Measurements from ENCODE around the gene ZC2HC1B.

The ZC2HC1B gene, protein sequence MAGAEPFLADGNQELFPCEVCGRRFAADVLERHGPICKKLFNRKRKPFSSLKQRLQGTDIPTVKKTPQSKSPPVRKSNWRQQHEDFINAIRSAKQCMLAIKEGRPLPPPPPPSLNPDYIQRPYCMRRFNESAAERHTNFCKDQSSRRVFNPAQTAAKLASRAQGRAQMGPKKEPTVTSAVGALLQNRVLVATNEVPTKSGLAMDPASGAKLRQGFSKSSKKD

GRCh38 chr6:143864234-143864633 lies at the start of gene ZC2HC1B:
TSS of gene ZC2HC1B (plus strand) at chr6:143864474. CDS start at chr6:143864540, 66 bp downstream.
- H3K27ac ChIP-seq (ENCODE audit: low read depth, low read length), result peak within 1 kb of the TSS; percentile 46

DNA sequence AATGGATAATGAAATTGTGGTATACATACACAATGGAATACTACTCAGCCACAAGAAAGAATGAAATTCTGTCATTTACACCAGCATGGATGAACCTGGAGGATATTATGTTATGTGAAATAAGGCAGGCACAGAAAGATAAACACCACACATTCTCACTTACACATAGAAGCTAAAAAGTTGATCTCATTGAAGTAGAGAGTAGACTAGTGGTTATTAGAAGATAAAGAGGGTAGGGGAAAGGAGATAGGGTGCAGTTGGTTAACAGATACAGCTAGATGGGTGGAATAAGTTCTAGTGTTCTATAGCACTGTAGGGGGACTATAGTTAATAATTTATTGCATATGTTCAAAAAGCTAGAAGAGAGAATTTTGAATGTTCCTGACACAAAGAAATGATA lies 46.7 kb upstream of the ZC2HC1B start:
- Histone ChIP-seq H3K4me1 (ENCODE audit: control insufficient read depth, insufficient read depth, low read length) (no peaks in the 10 kb centered on the region), H3K4me3 (ENCODE audit: low read length) (no peak overlapping the region), H3K9ac (ENCODE audit: low read length) (no peak overlapping the region), H3K27ac (ENCODE audit: low read depth, low read length) (no peak overlapping the region), H3K36me3 (ENCODE audit: control insufficient read depth, insufficient read depth, low read length) (no peaks in the 10 kb centered on the region), H3K27me3 (ENCODE audit: control insufficient read depth, insufficient read depth, low read length) (no peaks in the 10 kb centered on the region)

More at GRCh38 chr6:143864234-143864633, at the start of gene ZC2HC1B:
- Histone ChIP-seq H3K36me3 (ENCODE audit: control insufficient read depth, insufficient read depth, low read length) (no peaks in the 10 kb centered on the region), H3K4me3 (ENCODE audit: low read length) (no peak within 1 kb of the TSS), H3K9ac (ENCODE audit: low read length) (no peak within 1 kb of the TSS), H3K27me3 (ENCODE audit: control insufficient read depth, insufficient read depth, low read length) (no peaks in the 10 kb centered on the region), H3K4me1 (ENCODE audit: control insufficient read depth, insufficient read depth, low read length) (peaks cover 7% of the 10 kb centered on the region)

- Histone ChIP-seq H3K9ac (ENCODE audit: low read length) (no peak overlapping the region), H3K27me3 (ENCODE audit: control insufficient read depth, insufficient read depth, low read length) (no peaks in the 10 kb centered on the region), H3K36me3 (ENCODE audit: control insufficient read depth, insufficient read depth, low read length) (no peaks in the 10 kb centered on the region), H3K4me1 (ENCODE audit: control insufficient read depth, insufficient read depth, low read length) (no peaks in the 10 kb centered on the region), H3K27ac (ENCODE audit: low read depth, low read length) (no peak overlapping the region), H3K4me3 (ENCODE audit: low read length) (no peak overlapping the region)
Observed at GRCh38 chr6:143821359-143821758, 42.9 kb upstream of the ZC2HC1B start.

GRCh38 chr6:143822584-143823024 lies 41.7 kb upstream of the ZC2HC1B start:
- no peaks in the 10 kb centered on the region for H3K36me3 ChIP-seq (ENCODE audit: control insufficient read depth, insufficient read depth, low read length)
- no peak overlapping the region for H3K9ac ChIP-seq (ENCODE audit: low read length)
- no peak overlapping the region for H3K27ac ChIP-seq (ENCODE audit: low read depth, low read length)
- H3K27me3 ChIP-seq (ENCODE audit: control insufficient read depth, insufficient read depth, low read length), result no peaks in the 10 kb centered on the region
- no peak overlapping the region for H3K4me3 ChIP-seq (ENCODE audit: low read length)
- H3K4me1 ChIP-seq (ENCODE audit: control insufficient read depth, insufficient read depth, low read length), result no peaks in the 10 kb centered on the region

- H3K36me3 ChIP-seq (ENCODE audit: control insufficient read depth, insufficient read depth, low read length), result no peaks in the 10 kb centered on the region
- no peaks in the 10 kb centered on the region for H3K27me3 ChIP-seq (ENCODE audit: control insufficient read depth, insufficient read depth, low read length)
- H3K9ac ChIP-seq (ENCODE audit: low read length), result no peak overlapping the region
- no peak overlapping the region for H3K4me3 ChIP-seq (ENCODE audit: low read length)
- H3K27ac ChIP-seq (ENCODE audit: low read depth, low read length), result no peak overlapping the region
- H3K4me1 ChIP-seq (ENCODE audit: control insufficient read depth, insufficient read depth, low read length), result no peaks in the 10 kb centered on the region
Observed at GRCh38 chr6:143823548-143823947, 40.7 kb upstream of the ZC2HC1B start.

GRCh38 chr6:143828572-143828971 lies 35.7 kb upstream of the ZC2HC1B start:
- Histone ChIP-seq H3K27me3 (ENCODE audit: control insufficient read depth, insufficient read depth, low read length) (no peaks in the 10 kb centered on the region), H3K4me3 (ENCODE audit: low read length) (no peak overlapping the region), H3K4me1 (ENCODE audit: control insufficient read depth, insufficient read depth, low read length) (no peaks in the 10 kb centered on the region), H3K27ac (ENCODE audit: low read depth, low read length) (no peak overlapping the region), H3K36me3 (ENCODE audit: control insufficient read depth, insufficient read depth, low read length) (no peaks in the 10 kb centered on the region), H3K9ac (ENCODE audit: low read length) (no peak overlapping the region)

GRCh38 chr6:143836150-143836549 lies 28.1 kb upstream of the ZC2HC1B start:
- no peaks in the 10 kb centered on the region for H3K36me3 ChIP-seq (ENCODE audit: control insufficient read depth, insufficient read depth, low read length)
- H3K27me3 ChIP-seq (ENCODE audit: control insufficient read depth, insufficient read depth, low read length), result no peaks in the 10 kb centered on the region
- H3K4me1 ChIP-seq (ENCODE audit: control insufficient read depth, insufficient read depth, low read length), result no peaks in the 10 kb centered on the region
- no peak overlapping the region for H3K27ac ChIP-seq (ENCODE audit: low read depth, low read length)
- H3K9ac ChIP-seq (ENCODE audit: low read length), result no peak overlapping the region
- H3K4me3 ChIP-seq (ENCODE audit: low read length), result no peak overlapping the region

DNA sequence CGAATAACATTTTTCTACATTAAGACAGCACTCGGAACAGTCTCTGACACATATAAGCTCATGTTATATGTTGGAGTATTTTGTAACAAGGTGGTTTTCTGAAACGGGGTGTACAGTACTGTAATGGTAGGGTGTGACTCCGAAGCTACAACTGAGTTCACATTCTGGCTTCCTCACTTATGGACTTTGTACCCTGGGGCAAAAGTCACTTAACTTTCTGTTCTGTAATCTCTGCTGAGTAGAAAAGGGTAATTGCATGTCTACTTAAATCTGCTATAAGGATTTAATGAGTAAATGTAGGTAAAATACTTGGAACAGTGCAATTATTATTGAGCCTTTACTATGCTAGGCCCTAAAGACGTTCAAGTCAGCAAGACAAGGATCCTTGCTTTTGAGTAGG lies 25.9 kb upstream of the ZC2HC1B start:
- H3K36me3 ChIP-seq (ENCODE audit: control insufficient read depth, insufficient read depth, low read length), result no peaks in the 10 kb centered on the region

GRCh38 chr6:143839196-143839595 lies 25.1 kb upstream of the ZC2HC1B start:
- Histone ChIP-seq H3K36me3 (ENCODE audit: control insufficient read depth, insufficient read depth, low read length) (no peaks in the 10 kb centered on the region), H3K9ac (ENCODE audit: low read length) (no peak overlapping the region), H3K4me1 (ENCODE audit: control insufficient read depth, insufficient read depth, low read length) (peaks cover 6% of the 10 kb centered on the region), H3K4me3 (ENCODE audit: low read length) (no peak overlapping the region), H3K27ac (ENCODE audit: low read depth, low read length) (no peak overlapping the region), H3K27me3 (ENCODE audit: control insufficient read depth, insufficient read depth, low read length) (no peaks in the 10 kb centered on the region)

More for the DNA sequence above, 25.9 kb upstream of the ZC2HC1B start:
- no peak overlapping the region for H3K4me3 ChIP-seq (ENCODE audit: low read length)
- H3K27me3 ChIP-seq (ENCODE audit: control insufficient read depth, insufficient read depth, low read length), result no peaks in the 10 kb centered on the region
- no peaks in the 10 kb centered on the region for H3K4me1 ChIP-seq (ENCODE audit: control insufficient read depth, insufficient read depth, low read length)
- H3K27ac ChIP-seq (ENCODE audit: low read depth, low read length), result no peak overlapping the region
- H3K9ac ChIP-seq (ENCODE audit: low read length), result no peak overlapping the region

DNA sequence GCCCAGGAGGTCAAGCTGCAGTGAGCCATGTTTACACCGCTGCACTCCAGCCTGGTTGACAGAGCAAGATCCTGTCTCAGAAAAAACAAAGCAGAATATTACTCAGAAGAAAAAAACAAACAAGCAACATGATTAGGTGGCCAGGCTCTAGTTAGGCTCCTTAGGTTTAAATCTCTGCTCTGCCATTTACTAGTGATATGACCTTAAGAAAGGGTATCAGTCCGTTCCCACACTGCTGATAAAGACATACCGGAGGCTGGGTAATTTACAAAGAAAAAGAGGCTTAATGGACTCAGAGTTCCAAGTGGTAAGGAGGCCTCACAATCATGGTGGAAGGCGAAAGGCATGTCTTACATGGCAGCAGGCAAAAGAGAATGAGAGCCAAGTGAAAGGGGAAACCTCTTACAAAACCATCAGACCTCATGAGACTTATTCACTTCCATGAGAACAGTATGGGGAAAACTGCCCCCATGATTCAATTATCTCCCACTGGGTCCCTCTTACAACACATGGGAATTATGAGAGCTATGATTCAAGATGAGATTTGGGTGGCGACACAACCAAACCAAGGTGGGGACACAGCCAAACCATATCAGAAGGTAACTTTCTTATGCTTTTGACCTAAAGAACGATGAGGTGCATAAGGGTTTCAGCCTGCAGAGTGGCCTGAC lies 23.5 kb upstream of the ZC2HC1B start:
- no peak overlapping the region for H3K9ac ChIP-seq (ENCODE audit: low read length)
- peaks cover 9% of the 10 kb centered on the region for H3K36me3 ChIP-seq (ENCODE audit: control insufficient read depth, insufficient read depth, low read length)
- H3K4me3 ChIP-seq (ENCODE audit: low read length), result no peak overlapping the region
- H3K27ac ChIP-seq (ENCODE audit: low read depth, low read length), result no peak overlapping the region
- H3K27me3 ChIP-seq (ENCODE audit: control insufficient read depth, insufficient read depth, low read length), result no peaks in the 10 kb centered on the region
- H3K4me1 ChIP-seq (ENCODE audit: control insufficient read depth, insufficient read depth, low read length), result peaks cover 8% of the 10 kb centered on the region

DNA sequence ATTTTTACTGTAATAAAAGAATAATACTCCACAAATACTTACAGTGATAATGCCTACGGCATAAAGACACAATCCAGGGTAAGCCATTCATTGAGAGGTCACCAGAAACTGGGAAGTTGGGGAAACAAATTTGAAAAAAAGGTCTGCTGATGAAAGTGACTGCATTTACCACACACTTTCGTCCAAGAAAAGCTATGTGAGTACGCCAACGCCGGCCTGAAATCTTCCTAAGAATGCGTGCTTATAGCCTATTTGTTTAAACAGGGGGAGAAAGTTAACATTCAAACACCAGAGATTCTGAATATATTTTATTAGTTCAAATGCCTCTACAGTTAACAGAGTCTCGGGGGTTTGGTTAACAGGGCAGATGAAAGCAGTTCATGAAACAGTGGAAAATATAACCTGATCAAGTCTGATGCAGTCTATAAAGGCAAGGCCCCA lies 21.8 kb upstream of the ZC2HC1B start:
- Histone ChIP-seq H3K27ac (ENCODE audit: low read depth, low read length) (peak overlapping the region; percentile 89), H3K27me3 (ENCODE audit: control insufficient read depth, insufficient read depth, low read length) (no peaks in the 10 kb centered on the region), H3K36me3 (ENCODE audit: control insufficient read depth, insufficient read depth, low read length) (peaks cover 18% of the 10 kb centered on the region), H3K9ac (ENCODE audit: low read length) (peak overlapping the region; percentile 85), H3K4me3 (ENCODE audit: low read length) (peak overlapping the region; percentile 98), H3K4me1 (ENCODE audit: control insufficient read depth, insufficient read depth, low read length) (peaks cover 8% of the 10 kb centered on the region)

- peaks cover 18% of the 10 kb centered on the region for H3K36me3 ChIP-seq (ENCODE audit: control insufficient read depth, insufficient read depth, low read length)
Observed at GRCh38 chr6:143842902-143843676, 21.2 kb upstream of the ZC2HC1B start, which contains the start of gene LTV1. TSS of gene LTV1 (plus strand) at chr6:143843338. CDS start at chr6:143843478, 140 bp downstream.

More at GRCh38 chr6:143842902-143843676, 21.2 kb upstream of the ZC2HC1B start, which contains the start of gene LTV1:
- Histone ChIP-seq H3K4me3 (ENCODE audit: low read length) (peak within 1 kb of the TSS; percentile 98), H3K9ac (ENCODE audit: low read length) (peak within 1 kb of the TSS; percentile 85), H3K27ac (ENCODE audit: low read depth, low read length) (peak within 1 kb of the TSS; percentile 89), H3K4me1 (ENCODE audit: control insufficient read depth, insufficient read depth, low read length) (peaks cover 8% of the 10 kb centered on the region), H3K27me3 (ENCODE audit: control insufficient read depth, insufficient read depth, low read length) (no peaks in the 10 kb centered on the region)
